GM23338 (cell line): ENCODE measurements around the gene SLC7A4. TPM values are rescaled to one million over a fixed set of nuclear protein-coding genes. Genes with fewer than 3 reads are reported as not detected.

Experiments
- ATAC-seq: fragments of 200-7000 bp; cut with Tn5 transposase; 3 replicates; pipeline ENCODE4 v1.9.1; 2020
- DNase-seq: peaks from one replicate; pipeline ENCODE4 v3.0.0-alpha.2; 2015; ENCODE audit warnings: low spot score
- H2AFZ ChIP-seq: fragments of 200-600 bp; sonication (generic); 2 replicates; pipeline ENCODE4 v1.8.0; 2016; ENCODE audit warnings: antibody characterized with exemption, mild to moderate bottlenecking, moderate library complexity
- H3F3A ChIP-seq: fragments of 200-600 bp; sonication (generic); replicated peaks from 2 replicates; pipeline ENCODE4 v1.8.0; 2017; ENCODE audit warnings: antibody characterized with exemption, mixed run types, low read depth
- H3K27ac ChIP-seq: fragments of 200-600 bp; sonication (generic); 2 replicates; pipeline ENCODE4 v1.6.1; 2016; ENCODE audit warnings: low read depth
- H3K27me3 ChIP-seq: fragments of 200-600 bp; sonication (generic); 2 replicates; pipeline ENCODE4 v1.8.0; 2016; ENCODE audit warnings: mild to moderate bottlenecking, mixed run types, moderate library complexity; ENCODE audit not compliant: insufficient read depth
- H3K36me3 ChIP-seq: fragments of 200-600 bp; sonication (generic); 2 replicates; pipeline ENCODE4 v1.8.0; 2016; ENCODE audit warnings: mild to moderate bottlenecking; ENCODE audit not compliant: insufficient read depth
- H3K4me1 ChIP-seq: fragments of 200-600 bp; sonication (generic); 2 replicates; pipeline ENCODE4 v1.8.0; 2016; ENCODE audit warnings: mild to moderate bottlenecking, moderate library complexity; ENCODE audit not compliant: insufficient read depth
- H3K4me2 ChIP-seq: fragments of 200-600 bp; sonication (generic); 2 replicates; pipeline ENCODE4 v1.7.1; 2017; ENCODE audit warnings: mixed run types
- H3K4me3 ChIP-seq: fragments of 200-600 bp; sonication (generic); 2 replicates; pipeline ENCODE4 v1.6.1; 2016; ENCODE audit warnings: mixed run types
- H3K79me2 ChIP-seq: fragments of 200-600 bp; sonication (generic); replicated peaks from 2 replicates; pipeline ENCODE4 v1.8.0; 2017; ENCODE audit warnings: mild to moderate bottlenecking; ENCODE audit not compliant: insufficient read depth
- H3K9me2 ChIP-seq: fragments of 200-600 bp; sonication (generic); 2 replicates; pipeline ENCODE4 v1.8.0; 2017; ENCODE audit not compliant: insufficient read depth
- H4K20me1 ChIP-seq: fragments of 200-600 bp; sonication (generic); replicated peaks from 2 replicates; pipeline ENCODE4 v1.8.0; 2017; ENCODE audit warnings: mild to moderate bottlenecking; ENCODE audit not compliant: insufficient read depth
- H3K27ac Mint-ChIP-seq: 2 replicates; pipeline ENCODE4 v1.8.0; 2020; ENCODE audit warnings: inconsistent platforms, mild to moderate bottlenecking, moderate library complexity, mixed read lengths
- H3K27me3 Mint-ChIP-seq: 3 replicates; pipeline ENCODE4 v1.8.0; 2022; ENCODE audit warnings: low read depth, mild to moderate bottlenecking, moderate library complexity, mixed read lengths, inconsistent platforms; ENCODE audit not compliant: insufficient read depth, poor library complexity
- H3K36me3 Mint-ChIP-seq: 3 replicates; pipeline ENCODE4 v1.8.0; 2021; ENCODE audit warnings: low read depth, mild to moderate bottlenecking, inconsistent platforms, moderate library complexity, mixed read lengths
- H3K4me1 Mint-ChIP-seq: 3 replicates; pipeline ENCODE4 v1.8.0; 2020; ENCODE audit warnings: mild to moderate bottlenecking, inconsistent platforms, mixed read lengths
- H3K4me3 Mint-ChIP-seq: 3 replicates; pipeline ENCODE4 v1.8.0; 2021; ENCODE audit warnings: moderate library complexity, mild to moderate bottlenecking, inconsistent platforms, mixed read lengths
- H3K9me3 Mint-ChIP-seq: 3 replicates; pipeline ENCODE4 v1.8.0; 2020; ENCODE audit warnings: moderate library complexity, mild to moderate bottlenecking, inconsistent platforms, mixed read lengths
- CREB1 ChIP-seq: fragments of 250-450 bp; sonication (Bioruptor Pico); IDR thresholded peaks from 2 replicates; pipeline ENCODE4 v1.5.0; 2020; ENCODE audit warnings: low read depth, mild to moderate bottlenecking, moderate library complexity
- CTCF ChIP-seq, 2 experiments: fragments of 200-600 bp in 1 of 2; sonication (generic) in 1 of 2; conservative IDR thresholded peaks; 2 replicates each; pipeline versions ENCODE4 v1.5.1 to v1.6.1; 2016 to 2017; ENCODE audit warnings: antibody characterized with exemption in 2 of 2, low read depth in 2 of 2, mild to moderate bottlenecking in 2 of 2, moderate library complexity in 1 of 2
- ETS1 ChIP-seq: IDR thresholded peaks from 2 replicates; pipeline ENCODE4 v1.6.1; 2016; ENCODE audit warnings: antibody characterized with exemption
- EZH2 ChIP-seq: fragments of 200-600 bp; sonication (generic); IDR thresholded peaks from one replicate; pipeline ENCODE4 v1.8.0; 2017; ENCODE audit warnings: antibody characterized with exemption, mild to moderate bottlenecking, low read depth; ENCODE audit not compliant: unreplicated experiment
- EZH2phosphoT487 ChIP-seq: fragments of 200-600 bp; sonication (generic); IDR thresholded peaks from one replicate; pipeline ENCODE4 v1.8.1; 2018; ENCODE audit warnings: antibody characterized with exemption; ENCODE audit not compliant: unreplicated experiment
- JUNB ChIP-seq: IDR thresholded peaks from one replicate; pipeline ENCODE4 v1.6.1; 2016; ENCODE audit warnings: antibody characterized with exemption; ENCODE audit not compliant: unreplicated experiment
- NANOG ChIP-seq: IDR thresholded peaks from 2 replicates; pipeline ENCODE4 v1.6.1; 2016; ENCODE audit warnings: antibody characterized with exemption, borderline replicate concordance
- POLR2AphosphoS5 ChIP-seq: IDR thresholded peaks from 2 replicates; pipeline ENCODE4 v1.6.1; 2016; ENCODE audit warnings: antibody characterized with exemption, low read depth
- REST ChIP-seq: IDR thresholded peaks from one replicate; pipeline ENCODE4 v1.6.1; 2018; ENCODE audit warnings: antibody characterized with exemption; ENCODE audit not compliant: unreplicated experiment
- STAT1 ChIP-seq: IDR thresholded peaks from one replicate; pipeline ENCODE4 v1.6.1; 2016; ENCODE audit warnings: antibody characterized with exemption; ENCODE audit not compliant: unreplicated experiment
- ZNF114 ChIP-seq: fragments of 250-450 bp; sonication (Bioruptor Pico); IDR thresholded peaks from 2 replicates; pipeline ENCODE4 v1.5.0; 2020; ENCODE audit warnings: mild to moderate bottlenecking, moderate library complexity
- ZNF331 ChIP-seq: fragments of 250-450 bp; sonication (Bioruptor Pico); IDR thresholded peaks from 2 replicates; pipeline ENCODE4 v1.5.0; 2020; ENCODE audit warnings: low read depth, mild to moderate bottlenecking, moderate library complexity
- ZNF462 ChIP-seq: fragments of 250-450 bp; sonication (Bioruptor Pico); IDR thresholded peaks from 2 replicates; pipeline ENCODE4 v1.5.0; 2020; ENCODE audit warnings: mild to moderate bottlenecking, moderate library complexity
- polyA plus RNA-seq: library from polyadenylated mRNA; unstranded; fragments of >200 nt; fragmentation: Nextera tagmentation; extraction: Ambion mirVana; gene quantifications from 2 replicates; pipeline ENCODE4 v1.2.1, GENCODE V29; 2016
- total RNA-seq: library from RNA; depleted of rRNA; stranded (reverse); fragments of >200 nt; shearing (Covaris generic); gene quantifications from 2 replicates; pipeline ENCODE4 v1.2.3, GENCODE V29; 2014

Gene SLC7A4
- total and polyA plus RNA-seq, 2 experiments from 2014 or later: 0.07 to 0.44 TPM

- no peaks in the 10 kb centered on the region; the same call in 2 of the 3 replicates for H3K36me3 Mint-ChIP-seq
- Histone ChIP-seq H3K4me1 (no peaks in the 10 kb centered on the region), H3K79me2 (no peaks in the 10 kb centered on the region), H3K4me3 (no peak overlapping the region), H3K27me3 (no peaks in the 10 kb centered on the region), H4K20me1 (no peaks in the 10 kb centered on the region), H2AFZ (no peak overlapping the region), H3F3A (no peaks in the 10 kb centered on the region), H3K36me3 (no peaks in the 10 kb centered on the region), H3K4me2 (no peak overlapping the region), H3K27ac (no peak overlapping the region), H3K9me2 (no peaks in the 10 kb centered on the region)
- ATAC-seq: no peak
- peaks cover 3% of the 10 kb centered on the region for H3K27me3 Mint-ChIP-seq
- H3K27ac Mint-ChIP-seq: no peak overlapping the region
- H3K9me3 Mint-ChIP-seq: peaks cover 2% of the 10 kb centered on the region; the same call in 1 of the 3 replicates
- H3K4me3 Mint-ChIP-seq: no peak overlapping the region
- TF ChIP-seq ZNF462 (no peak), CREB1 (no peak), ZNF114 (CRISPR knock-in tag) (no peak), ZNF331 (no peak), NANOG (no peak), REST (no peak), POLR2AphosphoS5 (no peak), CTCF (conservative IDR thresholded peaks at IDR 0.05; ENCODE audit: low read depth in 2 of 2) (no peak), EZH2 (no peak), STAT1 (no peak), ETS1 (no peak), JUNB (no peak), EZH2phosphoT487 (no peak)
- no peaks in the 10 kb centered on the region for H3K4me1 Mint-ChIP-seq
- no peak for DNase-seq
Measured at GRCh38 chr22:21073023-21073422, 40.7 kb upstream of the SLC7A4 start.
